GM21786 (cell line): ENCODE measurements around the gene MTMR11.
"Not testable (repeated sequence)": the region's sequence is repeated elsewhere in the genome, so short reads cannot be mapped to it uniquely, and the experiment has no call there.

Experiments used
- ATAC-seq: cut with Tn5 transposase; IDR thresholded peaks from one replicate; pipeline ENCODE4 v1.9.1; 2021; ENCODE audit not compliant: unreplicated experiment

MTMR11 gene, protein sequence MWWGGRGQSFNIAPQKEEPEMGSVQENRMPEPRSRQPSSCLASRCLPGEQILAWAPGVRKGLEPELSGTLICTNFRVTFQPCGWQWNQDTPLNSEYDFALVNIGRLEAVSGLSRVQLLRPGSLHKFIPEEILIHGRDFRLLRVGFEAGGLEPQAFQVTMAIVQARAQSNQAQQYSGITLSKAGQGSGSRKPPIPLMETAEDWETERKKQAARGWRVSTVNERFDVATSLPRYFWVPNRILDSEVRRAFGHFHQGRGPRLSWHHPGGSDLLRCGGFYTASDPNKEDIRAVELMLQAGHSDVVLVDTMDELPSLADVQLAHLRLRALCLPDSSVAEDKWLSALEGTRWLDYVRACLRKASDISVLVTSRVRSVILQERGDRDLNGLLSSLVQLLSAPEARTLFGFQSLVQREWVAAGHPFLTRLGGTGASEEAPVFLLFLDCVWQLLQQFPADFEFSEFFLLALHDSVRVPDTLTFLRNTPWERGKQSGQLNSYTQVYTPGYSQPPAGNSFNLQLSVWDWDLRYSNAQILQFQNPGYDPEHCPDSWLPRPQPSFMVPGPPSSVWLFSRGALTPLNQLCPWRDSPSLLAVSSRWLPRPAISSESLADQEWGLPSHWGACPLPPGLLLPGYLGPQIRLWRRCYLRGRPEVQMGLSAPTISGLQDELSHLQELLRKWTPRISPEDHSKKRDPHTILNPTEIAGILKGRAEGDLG

DNA sequence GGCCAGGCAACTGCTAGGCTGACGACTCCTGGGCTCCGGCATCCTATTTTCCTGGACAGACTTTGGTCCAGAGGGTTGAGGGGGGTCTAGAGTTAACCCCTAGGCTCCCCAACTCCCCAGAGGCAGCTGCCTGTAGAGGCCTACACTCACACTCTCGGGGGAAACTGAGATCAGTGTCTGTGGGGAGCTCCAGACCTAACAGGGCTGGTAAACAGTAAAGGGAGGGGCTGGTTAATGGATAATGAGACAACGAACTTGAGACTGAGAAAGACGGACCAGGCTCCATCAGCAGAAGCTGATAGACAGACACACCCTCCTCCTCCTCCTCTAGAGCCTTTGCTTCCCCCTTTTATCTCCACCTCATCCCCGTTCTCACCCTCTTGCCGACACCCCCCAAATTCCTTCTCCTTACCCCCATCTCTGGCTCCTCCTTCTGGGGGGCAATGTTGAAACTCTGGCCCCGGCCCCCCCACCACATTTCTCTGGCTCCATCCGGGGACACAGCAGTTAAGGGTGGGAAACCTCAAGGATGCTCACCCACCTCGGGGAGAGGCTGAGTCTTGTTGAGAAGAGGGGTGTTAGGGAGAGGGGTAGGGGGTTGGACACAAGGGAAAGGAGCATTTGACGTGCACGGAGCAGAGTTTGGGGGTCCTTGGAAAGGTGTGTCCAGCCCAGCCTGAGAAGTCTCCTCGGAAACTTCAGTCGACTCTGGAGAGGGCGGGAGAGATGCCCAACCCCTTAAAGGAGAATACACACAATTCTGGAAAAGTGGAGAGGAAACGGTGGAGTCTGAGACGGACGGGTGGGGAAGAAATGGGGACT is at the start of gene MTMR11:
Gene MTMR11 (minus strand): TSS at position 710 of the 822 bp plus-strand sequence. CDS start 232 bp downstream, at position 478.
- no peak for ATAC-seq

DNA sequence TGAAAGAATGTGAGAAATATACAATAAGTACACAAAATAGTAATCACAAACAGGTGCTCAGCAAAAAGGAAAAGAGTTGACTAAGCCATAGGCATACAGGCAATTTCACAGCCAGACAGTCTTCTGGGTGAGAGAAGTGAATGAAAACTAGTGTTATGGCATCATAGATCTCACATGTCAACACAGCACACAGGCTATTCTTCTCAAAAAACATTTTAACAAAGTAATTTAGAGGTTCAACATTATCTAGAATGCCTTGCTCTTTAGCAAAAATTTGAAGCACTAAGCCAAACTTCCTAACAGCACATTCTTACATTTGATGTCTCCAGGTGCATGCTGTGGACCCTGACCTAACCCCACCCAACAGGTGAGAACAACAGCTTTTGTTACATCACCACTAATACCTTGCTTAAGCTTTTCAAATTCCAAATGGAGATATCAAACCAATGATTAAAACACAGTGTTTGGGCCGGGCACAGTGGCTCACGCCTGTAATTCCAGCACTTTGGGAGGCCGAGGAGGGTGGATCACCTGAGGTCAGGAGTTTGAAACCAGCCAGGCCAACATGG is 43.4 kb upstream of the MTMR11 start:
- ATAC-seq = no peak

DNA sequence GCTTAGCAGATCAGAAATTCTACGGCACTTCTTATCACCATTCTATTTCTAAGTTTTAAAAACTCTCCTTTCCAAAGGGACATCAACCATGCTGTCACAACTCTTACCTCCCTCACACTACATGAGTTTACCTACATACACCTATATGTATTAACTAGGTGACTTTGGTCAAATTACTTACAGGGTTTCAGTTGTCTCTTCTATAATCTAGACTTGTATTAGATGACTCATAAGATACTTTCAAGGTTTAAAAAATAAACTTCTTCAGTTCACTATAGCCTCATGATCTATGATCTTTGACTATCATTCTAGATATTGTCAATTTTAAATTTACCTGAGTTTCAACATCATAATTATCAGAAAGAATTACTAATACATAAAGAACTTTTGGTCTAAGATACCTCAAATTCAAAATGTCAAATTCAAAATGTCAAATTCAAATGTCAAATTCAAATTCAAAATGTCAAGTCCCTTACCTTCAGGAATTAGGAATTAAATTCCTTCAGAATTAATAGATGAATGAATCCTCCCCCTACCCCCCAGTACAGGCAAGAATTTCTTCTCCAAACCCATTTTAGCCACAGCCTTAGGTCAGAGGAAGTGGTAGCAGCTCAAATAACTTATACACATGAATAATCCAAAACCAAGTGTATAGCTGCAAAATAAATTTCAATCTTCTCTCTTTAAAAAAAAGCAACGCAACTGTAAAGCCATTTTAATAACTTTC is 42.7 kb upstream of the MTMR11 start:
- no peak for ATAC-seq

DNA sequence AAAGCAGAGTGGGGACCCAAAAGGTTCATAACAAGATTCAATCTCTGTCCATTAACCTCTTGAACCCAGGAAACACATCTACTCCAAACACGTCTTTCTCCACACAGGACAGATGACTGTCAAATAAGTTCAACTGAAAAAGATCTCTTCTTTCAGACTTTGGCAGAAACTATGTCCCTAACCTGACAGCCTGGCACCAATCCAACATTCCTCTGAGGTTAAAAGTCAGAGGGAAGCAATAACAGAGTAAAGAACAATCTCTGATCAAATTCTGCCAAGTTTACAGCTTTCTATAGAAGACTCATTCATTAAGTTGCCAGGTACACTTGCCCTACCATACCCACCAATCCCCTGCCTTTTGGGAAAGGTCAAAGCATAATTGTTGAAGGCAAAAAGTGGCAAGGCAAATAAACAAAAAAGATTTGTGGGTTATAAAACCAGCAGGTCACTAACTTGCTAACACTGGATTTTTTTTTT is 41.9 kb upstream of the MTMR11 start:
- no peak for ATAC-seq

DNA sequence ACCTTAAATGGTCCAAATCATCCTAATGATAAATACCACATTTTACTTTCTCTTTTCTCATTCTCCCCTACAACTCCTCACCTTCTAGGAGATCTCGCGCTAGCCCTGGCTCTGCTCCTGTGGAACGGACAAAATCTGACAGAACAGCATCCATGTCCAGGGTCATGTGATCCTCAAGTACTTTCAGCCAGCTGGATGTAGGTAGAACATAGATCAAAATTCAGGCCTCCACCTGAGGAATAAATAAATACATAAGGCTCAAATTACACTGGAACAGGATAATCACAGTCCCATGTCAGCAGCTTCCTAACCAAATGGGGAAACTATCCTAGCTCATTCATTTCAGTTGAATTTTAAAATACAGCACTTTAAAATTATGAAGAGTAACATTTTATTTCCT is 40.7 kb upstream of the MTMR11 start:
- no peak for ATAC-seq

DNA sequence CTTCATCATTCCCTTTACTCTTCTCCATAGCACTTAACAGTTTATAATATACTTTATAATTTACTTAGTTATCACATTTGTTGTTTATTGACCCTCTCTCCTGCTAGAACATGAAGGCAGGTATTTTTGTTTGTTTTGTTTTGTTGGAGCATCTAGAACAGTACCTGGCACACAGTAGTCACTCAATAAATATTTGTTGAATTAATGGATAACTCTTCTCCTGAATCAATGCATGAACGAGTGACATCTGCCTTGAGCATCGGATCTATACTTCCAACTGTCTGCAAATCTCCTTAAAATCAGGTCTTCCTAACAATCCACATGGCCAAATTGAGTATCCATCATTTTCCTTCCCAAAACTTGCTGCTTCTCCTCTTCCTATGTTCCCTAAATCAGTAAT is 35.9 kb upstream of the MTMR11 start:
- no peak for ATAC-seq

DNA sequence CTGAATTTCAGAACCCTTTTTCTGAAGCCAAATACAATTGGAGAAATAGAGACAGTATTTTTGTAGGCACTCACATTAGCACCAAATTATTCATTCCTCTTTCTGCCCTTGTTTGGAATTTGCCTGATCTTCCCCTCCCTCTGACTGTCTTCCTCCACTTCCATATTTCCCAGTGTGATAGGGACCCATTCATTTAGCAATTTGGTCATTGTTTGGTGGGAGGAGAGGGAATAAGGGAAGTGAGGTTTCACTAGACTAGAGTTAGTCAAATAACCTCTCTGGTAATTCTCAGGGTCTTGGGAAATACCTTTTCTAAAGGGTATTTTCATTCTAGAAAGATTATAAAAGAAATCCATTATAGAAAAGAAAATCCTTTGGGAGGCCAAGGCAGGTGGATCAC is 31.0 kb upstream of the MTMR11 start:
- ATAC-seq = no peak

DNA sequence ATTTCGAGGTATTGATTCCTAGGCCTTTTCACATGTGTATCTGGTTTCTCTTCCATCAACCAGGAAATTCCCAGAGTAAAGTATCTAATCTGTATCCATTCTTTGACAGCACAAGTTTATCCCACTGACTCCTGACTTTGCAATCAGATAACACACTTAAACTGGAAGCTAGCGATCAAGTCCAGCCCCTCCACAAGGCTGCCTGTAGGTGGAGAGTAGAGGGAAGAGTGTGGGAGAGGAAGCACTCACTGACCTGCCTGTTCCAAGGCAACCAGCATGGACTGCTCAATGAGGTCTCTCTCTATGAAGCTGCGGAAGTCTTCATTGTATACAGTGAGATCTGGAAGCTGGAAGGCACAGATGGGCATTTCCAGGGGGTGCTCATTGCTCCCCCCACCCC is 30.4 kb upstream of the MTMR11 start:
- no peak for ATAC-seq

DNA sequence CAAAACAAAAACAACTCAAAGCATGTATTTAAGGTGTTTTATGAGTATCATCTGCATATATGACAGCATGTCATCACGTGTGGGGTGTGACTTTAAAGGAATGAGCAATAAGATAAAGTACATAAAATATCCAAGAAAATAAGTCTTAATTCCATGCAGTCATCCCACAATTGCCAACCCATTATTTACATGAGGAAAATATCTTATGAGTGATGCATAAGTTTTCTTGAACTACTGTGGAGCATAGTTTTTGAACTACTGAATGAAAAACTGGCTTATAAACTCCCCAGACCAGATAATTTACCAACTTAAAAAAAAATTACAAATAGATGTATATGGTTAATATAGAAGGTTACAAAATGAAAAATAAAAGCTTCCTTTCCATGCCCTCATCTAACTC is 29.7 kb upstream of the MTMR11 start:
- ATAC-seq = no peak

DNA sequence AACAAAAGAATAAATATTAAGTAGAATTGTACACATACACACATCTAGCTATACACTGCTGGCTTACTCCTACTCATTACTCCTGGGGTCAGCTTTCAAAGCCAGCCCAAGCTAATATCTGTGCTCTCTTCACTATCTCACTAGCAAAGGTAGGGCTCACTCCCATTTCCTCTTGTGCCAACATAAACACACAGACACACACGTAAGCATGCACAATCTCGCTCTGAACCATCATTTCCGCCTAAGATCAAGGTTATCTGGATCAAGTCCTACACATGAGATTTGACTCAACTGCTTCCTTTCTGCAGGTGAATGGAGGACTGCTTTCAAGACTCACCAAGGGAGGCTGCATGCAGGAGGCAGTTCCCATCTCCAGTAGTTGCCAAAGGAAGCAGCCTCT is 28.8 kb upstream of the MTMR11 start:
- no peak for ATAC-seq

DNA sequence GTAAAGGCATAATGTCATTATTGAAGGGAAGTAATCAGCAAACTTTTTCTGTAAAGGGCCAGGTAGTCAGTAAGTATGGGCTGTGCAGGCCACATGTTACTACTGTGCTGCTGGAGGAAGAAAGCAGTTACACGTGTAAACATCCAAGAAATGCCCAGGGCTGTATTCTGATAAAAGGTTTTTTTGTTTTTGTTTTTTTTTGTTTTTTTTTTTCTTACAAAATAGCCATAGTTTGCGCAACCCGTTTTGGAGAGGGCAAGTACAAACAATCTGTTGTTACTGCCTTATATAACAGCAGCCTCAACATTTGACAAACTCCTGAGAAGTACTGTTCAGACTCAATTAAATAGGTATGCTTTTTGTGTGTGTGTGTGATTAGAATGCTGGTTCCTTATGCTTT is 26.7 kb upstream of the MTMR11 start:
- ATAC-seq = no peak

DNA sequence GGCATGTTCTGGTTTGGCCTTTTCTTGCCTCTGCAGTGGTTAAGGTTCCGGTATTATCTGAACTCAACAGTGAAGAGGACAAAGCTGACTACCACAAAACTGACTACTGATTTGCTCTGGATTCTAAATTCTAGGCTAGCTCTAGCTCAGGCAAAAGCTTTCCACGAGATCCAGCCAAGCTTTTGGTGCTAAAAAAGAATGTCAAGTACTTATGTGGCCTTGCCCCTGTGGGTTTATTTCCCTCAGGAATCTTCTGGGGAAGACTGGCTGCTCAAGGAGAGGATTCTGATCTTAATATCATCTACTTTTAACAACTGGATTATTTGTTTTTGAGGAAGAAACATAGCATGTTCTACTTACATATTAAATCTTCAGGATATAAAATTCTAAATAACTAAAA is 26.1 kb upstream of the MTMR11 start:
- no peak for ATAC-seq

DNA sequence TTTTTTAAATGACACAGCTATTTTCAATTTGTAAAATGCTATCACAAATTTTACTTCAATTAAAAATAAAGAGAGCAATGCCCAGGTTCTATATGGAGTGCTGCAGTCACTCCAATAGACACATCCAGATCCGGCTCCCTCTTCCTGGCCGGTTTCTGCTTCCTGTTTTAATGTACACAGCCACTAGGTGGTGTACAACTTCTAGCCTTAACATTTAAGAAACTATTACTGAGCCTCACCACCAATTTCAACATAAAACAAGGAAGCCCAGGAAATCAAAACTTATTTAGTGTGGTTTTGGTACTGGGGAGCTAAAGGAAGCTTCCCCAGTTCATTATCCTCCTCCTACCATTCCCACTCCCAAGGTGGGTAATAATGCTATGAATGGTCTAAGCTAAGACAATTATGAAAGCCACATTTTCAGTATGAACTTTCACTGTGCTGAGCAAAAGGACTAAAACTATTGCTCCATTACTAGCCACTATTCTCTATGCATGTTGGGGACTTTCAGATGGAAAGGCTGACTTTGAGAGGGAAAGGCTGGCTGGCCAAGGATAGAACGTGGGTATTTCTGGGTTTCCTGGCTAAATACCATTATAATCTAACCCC is 25.5 kb upstream of the MTMR11 start:
- ATAC-seq = no peak

DNA sequence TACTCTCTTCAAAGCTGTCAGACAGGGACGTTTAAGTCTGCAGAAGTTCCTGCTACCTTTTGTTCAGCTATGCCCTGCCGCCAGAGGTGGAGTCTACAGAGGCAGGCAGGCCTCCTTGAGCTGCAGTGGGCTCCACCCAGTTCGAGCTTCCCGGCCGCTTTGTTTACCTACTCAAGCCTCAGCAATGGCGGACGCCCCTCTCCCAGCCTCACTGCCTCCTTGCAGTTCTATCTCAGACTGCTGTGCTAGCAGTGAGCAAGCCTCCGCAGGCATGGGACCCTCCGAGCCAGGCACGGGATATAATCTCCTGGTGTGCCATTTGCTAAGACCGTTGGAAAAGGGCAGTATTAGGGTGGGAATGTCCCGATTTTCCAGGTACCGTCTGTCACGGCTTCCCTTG is 20.9 kb upstream of the MTMR11 start:
- not testable (repeated sequence) for ATAC-seq

DNA sequence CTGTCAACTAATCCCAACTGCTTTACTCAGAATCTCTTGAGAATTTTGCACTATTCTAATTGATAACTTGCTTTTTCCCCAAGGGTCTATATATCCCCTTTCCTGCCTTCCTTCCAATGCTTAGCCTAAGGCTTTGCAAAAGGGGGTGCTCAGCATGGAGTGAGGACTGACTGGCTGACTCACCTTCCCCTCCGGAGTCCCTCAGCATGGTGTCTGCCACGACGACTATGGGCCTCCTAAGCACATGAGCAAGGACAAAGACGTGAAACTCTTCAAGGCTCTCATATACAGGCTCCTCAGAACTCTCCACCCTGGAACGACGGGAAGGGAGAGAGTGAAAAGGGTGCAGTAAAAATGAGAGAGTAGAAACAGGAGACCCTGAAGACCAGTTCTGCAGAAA is 13.2 kb upstream of the MTMR11 start:
- no peak for ATAC-seq

DNA sequence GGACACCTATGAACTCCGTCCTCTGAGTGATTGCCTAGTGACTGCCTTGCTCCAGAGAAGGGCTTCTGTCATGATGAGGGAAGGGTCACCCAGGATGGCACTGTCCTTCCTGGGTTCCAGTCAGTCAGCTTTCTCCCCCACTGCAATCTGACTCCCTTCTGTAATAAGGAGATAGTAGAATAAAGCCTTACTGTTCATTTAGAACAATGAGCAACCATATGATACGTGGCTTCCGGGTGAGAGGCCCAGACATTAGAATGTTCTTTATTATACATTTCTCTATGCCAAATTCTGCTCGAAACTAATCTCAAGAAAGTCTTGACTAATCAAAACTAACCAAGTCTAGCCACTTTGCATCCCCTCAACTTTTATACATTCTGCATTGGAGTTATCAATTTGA is 8.5 kb upstream of the MTMR11 start:
- ATAC-seq = no peak

DNA sequence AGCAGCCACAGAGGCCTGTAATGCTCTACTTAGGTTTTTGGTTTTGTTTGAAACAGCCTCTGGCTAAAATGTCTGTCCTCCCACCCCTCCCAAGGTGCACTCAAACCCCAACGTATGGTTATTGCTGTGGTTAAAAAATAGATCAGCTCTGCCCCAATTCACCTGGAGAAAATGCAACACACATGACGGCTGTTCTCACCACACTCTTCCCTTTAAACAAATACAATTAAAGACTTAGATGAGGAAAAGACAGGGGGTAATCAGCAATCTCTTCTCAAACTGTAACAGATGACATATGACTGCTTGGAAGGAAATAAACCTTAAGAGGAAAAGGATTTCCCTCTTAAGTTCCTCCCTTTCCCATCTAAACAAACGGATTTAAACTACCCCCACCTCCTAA is 6.2 kb upstream of the MTMR11 start:
- no peak for ATAC-seq

DNA sequence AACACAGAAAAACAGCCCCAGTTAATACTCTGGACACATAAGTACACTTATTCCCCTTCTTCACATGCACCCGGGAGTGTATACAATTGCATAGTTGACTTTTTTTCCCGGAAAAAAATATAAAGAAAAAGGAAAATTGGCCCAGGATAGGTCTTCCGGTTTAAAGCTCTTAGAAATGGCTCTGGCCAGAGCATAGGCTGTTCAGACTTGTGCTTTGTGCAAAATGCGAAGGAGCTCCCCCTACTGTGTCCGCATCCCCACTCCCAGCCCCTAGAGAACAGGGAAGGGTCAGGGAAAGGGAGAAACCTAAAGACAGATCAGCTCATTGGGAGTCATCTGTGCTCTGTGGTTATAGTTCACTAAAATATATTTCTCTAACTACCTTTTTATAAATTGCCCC is 5.5 kb upstream of the MTMR11 start:
- no peak for ATAC-seq

DNA sequence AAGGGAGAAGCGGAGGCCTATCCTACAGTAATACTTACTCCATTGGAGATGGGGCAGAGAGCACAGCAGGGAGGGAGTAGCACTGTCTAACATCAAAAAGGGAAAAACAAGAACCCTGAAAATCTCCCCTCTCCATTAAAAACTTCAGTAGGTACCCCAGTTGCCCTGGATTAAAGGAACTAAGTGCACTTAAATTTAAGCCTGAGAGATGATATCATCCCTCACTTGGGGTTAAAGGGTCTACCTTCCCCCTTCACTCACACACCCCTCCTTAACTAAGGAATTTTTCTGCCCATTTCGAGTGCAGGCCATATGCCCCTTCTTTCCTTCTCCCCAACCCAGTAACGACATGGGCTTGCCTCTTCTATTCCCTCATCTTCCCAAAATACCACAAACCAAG is 3.7 kb upstream of the MTMR11 start:
- no peak for ATAC-seq

DNA sequence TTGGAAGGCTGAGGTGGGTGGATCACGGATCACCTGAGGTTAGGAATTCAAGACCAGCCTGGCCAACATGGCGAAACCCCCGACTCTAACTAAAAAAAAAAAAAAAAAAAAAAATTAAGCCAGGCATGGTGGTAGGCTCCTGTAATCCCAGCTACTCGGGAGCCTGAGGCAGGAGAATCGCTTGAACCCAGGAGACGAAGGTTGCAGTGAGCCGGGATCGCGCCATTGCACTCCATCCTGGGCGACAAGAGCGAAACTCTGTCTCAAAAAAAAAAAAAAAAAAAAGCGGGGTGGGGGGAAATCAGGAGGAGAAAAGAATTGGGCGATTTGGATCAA is 2.0 kb upstream of the MTMR11 start:
- ATAC-seq = not testable (repeated sequence)
